Natural killer cell (primary cell): Measurements from ENCODE around the gene CAMK1G. TPM values are rescaled to one million over a fixed set of nuclear protein-coding genes. Genes with fewer than 3 reads are reported as not detected.

ENCODE experiments used
- ATAC-seq, 3 donors: fragments of 150-1000 bp in 2 of 3; fragments of 200-7000 bp in 1 of 3; cut with Tn5 transposase; 1 replicate in 1 of 3; 2 replicates in 2 of 3; pipeline ENCODE4 v1.10.0; 2021; ENCODE audit warnings: mild to moderate bottlenecking in 2 of 3, moderate library complexity in 2 of 3
- DNase-seq, 2 donors: peaks; one replicate each; pipeline versions ENCODE4 v3.0.0 to v3.0.0-alpha.2; 2013 to 2021; ENCODE audit warnings: mixed read lengths in 1 of 2
- H3K27ac ChIP-seq: one replicate; pipeline ENCODE4 v1.5.1; 2013; ENCODE audit warnings: mild to moderate bottlenecking, low read length
- H3K27me3 ChIP-seq: one replicate; pipeline ENCODE4 v1.6.1; 2013; ENCODE audit warnings: low read length; ENCODE audit not compliant: control insufficient read depth, insufficient read depth
- H3K36me3 ChIP-seq: one replicate; pipeline ENCODE4 v1.6.1; 2013; ENCODE audit warnings: low read length; ENCODE audit not compliant: control insufficient read depth, insufficient read depth
- H3K4me1 ChIP-seq: one replicate; pipeline ENCODE4 v1.6.1; 2013; ENCODE audit warnings: low read length; ENCODE audit not compliant: control insufficient read depth, insufficient read depth
- H3K4me3 ChIP-seq: one replicate; pipeline ENCODE4 v1.5.1; 2013; ENCODE audit warnings: low read length
- H3K9me3 ChIP-seq: one replicate; pipeline ENCODE4 v1.6.1; 2013; ENCODE audit warnings: low read length; ENCODE audit not compliant: control insufficient read depth, insufficient read depth
- H3K27ac Mint-ChIP-seq, 2 donors: one replicate each; pipeline ENCODE4 v1.8.0; 2022; ENCODE audit warnings: mild to moderate bottlenecking in 2 of 2, mixed read lengths in 2 of 2, moderate library complexity in 1 of 2
- H3K27me3 Mint-ChIP-seq, 2 donors: one replicate each; pipeline ENCODE4 v1.8.0; 2022; ENCODE audit warnings: low read depth in 2 of 2, mixed read lengths in 2 of 2
- H3K36me3 Mint-ChIP-seq: one replicate; pipeline ENCODE4 v1.8.0; 2022; ENCODE audit warnings: mixed read lengths
- H3K4me1 Mint-ChIP-seq, 2 donors: one replicate each; pipeline ENCODE4 v1.8.0; 2022; ENCODE audit warnings: mixed read lengths in 2 of 2
- H3K4me3 Mint-ChIP-seq: one replicate; pipeline ENCODE4 v1.8.0; 2022; ENCODE audit warnings: mild to moderate bottlenecking, moderate library complexity, mixed read lengths
- H3K9me3 Mint-ChIP-seq, 2 donors: one replicate each; pipeline ENCODE4 v1.8.0; 2022; ENCODE audit warnings: mixed read lengths in 2 of 2
- WGBS: methylation state at CpG from one replicate; pipeline ENCODE4 v1.1.7; 2013; ENCODE audit warnings: missing lambda C conversion rate; ENCODE audit not compliant: insufficient coverage; 5-methylcytosine and 5-hydroxymethylcytosine counted together
- intact Hi-C: fragments of 100-400 bp; cut with micrococcal nuclease; formaldehyde crosslinking; loops from one replicate; pipeline ENCODE4 v1.14.2; 2022
- total RNA-seq, 4 donors: library from RNA; stranded (reverse); fragments of 120-200 nt in 1 of 4; gene quantifications; one replicate each; pipeline versions ENCODE4 v1.2.3 to v1.2.4, GENCODE V29; 2013 to 2022
- TF ChIP-seq, protein P1 (sequence below): fragments of 200-600 bp; IDR thresholded peaks from one replicate; pipeline ENCODE4 v1.8.0; 2022; ENCODE audit warnings: antibody characterized with exemption

CAMK1G gene
- total RNA-seq, 3 donors from 2014 or later (not counting 1 experiment from before 2014, with no cell fraction given) = not detected

DNA sequence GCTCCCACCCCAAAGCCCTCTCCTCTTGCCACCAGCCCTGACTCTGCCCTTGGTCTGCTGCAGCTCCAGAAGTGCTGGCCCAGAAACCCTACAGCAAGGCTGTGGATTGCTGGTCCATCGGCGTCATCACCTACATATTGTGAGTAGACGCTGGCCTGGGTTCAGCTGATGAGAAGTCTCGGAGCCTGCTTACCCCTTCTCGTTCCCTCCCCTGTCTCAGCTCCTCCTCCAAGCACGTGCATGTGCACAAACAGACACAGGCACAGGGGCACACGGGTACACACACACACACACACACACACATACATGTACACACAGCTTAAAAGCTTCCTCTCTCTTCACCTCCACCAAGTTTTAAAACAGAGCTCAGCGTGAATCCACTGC, 24.3 kb downstream of the CAMK1G start:
- Mint-ChIP-seq H3K4me1 (peaks cover 0 to 5% of the 10 kb centered on the region in 2 donors), H3K36me3 (no peaks in the 10 kb centered on the region), H3K9me3 (no peaks in the 10 kb centered on the region), H3K27me3 (no peaks in the 10 kb centered on the region), H3K27ac (no peak overlapping the region), H3K4me3 (no peak overlapping the region)
- WGBS = 76% methylated on average over 8 of the region's 8 CpGs
- Histone ChIP-seq H3K4me3 (no peak overlapping the region), H3K27me3 (no peaks in the 10 kb centered on the region), H3K9me3 (no peaks in the 10 kb centered on the region), H3K27ac (no peak overlapping the region), H3K36me3 (no peaks in the 10 kb centered on the region), H3K4me1 (no peaks in the 10 kb centered on the region)
- intact Hi-C loops = no loop called here
- no peak for ATAC-seq
- no peak for DNase-seq
- TF ChIP-seq, protein P1, sequence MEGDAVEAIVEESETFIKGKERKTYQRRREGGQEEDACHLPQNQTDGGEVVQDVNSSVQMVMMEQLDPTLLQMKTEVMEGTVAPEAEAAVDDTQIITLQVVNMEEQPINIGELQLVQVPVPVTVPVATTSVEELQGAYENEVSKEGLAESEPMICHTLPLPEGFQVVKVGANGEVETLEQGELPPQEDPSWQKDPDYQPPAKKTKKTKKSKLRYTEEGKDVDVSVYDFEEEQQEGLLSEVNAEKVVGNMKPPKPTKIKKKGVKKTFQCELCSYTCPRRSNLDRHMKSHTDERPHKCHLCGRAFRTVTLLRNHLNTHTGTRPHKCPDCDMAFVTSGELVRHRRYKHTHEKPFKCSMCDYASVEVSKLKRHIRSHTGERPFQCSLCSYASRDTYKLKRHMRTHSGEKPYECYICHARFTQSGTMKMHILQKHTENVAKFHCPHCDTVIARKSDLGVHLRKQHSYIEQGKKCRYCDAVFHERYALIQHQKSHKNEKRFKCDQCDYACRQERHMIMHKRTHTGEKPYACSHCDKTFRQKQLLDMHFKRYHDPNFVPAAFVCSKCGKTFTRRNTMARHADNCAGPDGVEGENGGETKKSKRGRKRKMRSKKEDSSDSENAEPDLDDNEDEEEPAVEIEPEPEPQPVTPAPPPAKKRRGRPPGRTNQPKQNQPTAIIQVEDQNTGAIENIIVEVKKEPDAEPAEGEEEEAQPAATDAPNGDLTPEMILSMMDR = no peak

DNA sequence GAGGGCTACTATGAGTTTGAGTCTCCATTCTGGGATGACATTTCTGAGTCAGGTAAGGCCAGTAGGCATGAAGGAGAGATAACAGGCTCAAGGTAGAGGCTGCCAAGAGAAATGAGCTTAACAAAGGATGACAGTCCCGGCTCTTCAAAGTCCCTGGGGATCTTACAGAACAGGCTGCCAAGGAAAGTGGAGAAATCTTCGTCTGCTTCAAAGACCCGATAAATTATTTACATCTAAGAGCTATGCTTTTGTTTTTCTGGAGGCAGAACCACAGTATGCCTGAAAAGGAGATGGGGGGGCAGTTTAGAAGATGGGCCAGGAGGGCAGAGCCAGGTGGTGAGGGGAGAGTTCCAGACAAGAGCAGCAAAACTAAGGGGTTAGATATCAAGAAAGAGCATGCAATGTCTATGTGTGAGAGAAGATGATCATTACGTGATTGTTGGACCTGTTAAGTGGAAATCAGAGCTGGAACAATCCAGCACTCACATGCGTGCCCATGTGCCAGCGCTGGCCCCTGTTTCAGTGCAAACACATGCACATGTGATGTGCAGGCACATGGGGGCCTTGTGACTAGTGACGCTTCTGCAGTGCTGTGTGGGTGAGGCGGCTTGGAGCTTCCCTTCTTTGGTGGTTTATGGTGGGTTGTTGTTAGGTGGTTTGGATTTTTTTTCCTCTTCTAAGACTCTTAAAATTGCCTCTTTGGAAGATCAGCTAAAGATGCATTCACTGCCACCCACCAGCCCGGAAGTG, 25.7 kb downstream of the CAMK1G start:
- H3K27ac ChIP-seq = no peak overlapping the region
- TF ChIP-seq, protein P1 = no peak
- DNase-seq (no peak), ATAC-seq (no peak)
- Mint-ChIP-seq H3K27ac (no peak overlapping the region), H3K36me3 (no peaks in the 10 kb centered on the region), H3K27me3 (no peaks in the 10 kb centered on the region), H3K4me3 (no peak overlapping the region), H3K9me3 (no peaks in the 10 kb centered on the region), H3K4me1 (peaks cover 0 to 5% of the 10 kb centered on the region in 2 donors)
- no peaks in the 10 kb centered on the region for H3K4me1 ChIP-seq
- intact Hi-C loops = no loop called here
- H3K36me3 ChIP-seq = no peaks in the 10 kb centered on the region
- 91% methylated on average over 9 of the region's 9 CpGs for whole genome bisulfite sequencing
- no peaks in the 10 kb centered on the region for H3K9me3 ChIP-seq
- H3K4me3 ChIP-seq = no peak overlapping the region
- no peaks in the 10 kb centered on the region for H3K27me3 ChIP-seq

DNA sequence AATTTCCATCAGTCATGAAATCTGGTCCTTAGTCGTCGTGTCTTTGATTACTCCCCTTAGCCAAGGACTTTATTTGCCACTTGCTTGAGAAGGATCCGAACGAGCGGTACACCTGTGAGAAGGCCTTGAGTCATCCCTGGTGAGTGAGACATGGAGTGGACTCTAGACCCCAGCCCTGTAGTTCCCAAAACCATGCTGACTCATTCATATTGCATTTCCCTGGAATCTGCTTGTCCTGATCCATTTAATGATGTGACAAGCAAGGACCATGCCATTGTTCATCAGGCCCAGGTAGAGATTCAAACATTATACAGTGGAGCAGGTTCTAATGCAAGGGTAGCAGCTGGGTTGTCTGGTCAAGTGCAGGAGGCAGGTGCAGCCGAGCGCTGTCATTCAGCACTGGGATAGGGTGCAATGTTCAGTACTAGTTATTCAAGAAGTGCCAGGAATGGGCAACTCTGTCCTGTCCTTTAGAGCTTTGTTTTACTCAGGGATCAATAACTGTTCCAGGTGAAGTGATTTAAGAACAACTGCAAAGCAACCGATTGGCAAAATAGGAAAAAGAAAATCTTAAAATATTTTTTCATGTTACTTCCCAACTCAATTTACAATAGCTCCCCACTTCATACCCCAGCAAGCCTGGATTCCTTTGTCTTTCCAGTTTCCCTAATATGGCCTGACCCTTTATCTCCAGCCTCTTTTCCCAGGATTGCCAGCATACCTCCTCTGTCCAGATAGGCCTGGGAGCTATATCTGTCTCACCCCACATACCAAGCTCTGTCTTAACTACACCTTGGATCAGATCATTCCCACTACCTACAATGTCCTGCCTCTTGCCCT, 26.5 kb downstream of the CAMK1G start:
- no peaks in the 10 kb centered on the region for H3K9me3 ChIP-seq
- no peak overlapping the region for H3K4me3 ChIP-seq
- H3K4me1 ChIP-seq = no peaks in the 10 kb centered on the region
- H3K4me1 Mint-ChIP-seq = peaks cover 0 to 2% of the 10 kb centered on the region in 2 donors
- H3K4me3 Mint-ChIP-seq = no peak overlapping the region
- intact Hi-C loops = no loop called here
- no peaks in the 10 kb centered on the region for H3K36me3 ChIP-seq
- no peak for DNase-seq
- H3K27me3 Mint-ChIP-seq = no peaks in the 10 kb centered on the region
- H3K27ac ChIP-seq = no peak overlapping the region
- no peak for ATAC-seq
- H3K9me3 Mint-ChIP-seq = no peaks in the 10 kb centered on the region
- no peak overlapping the region for H3K27ac Mint-ChIP-seq
- WGBS = 93% methylated on average over 8 of the region's 8 CpGs
- no peaks in the 10 kb centered on the region for H3K27me3 ChIP-seq
- TF ChIP-seq, protein P1 = no peak
- H3K36me3 Mint-ChIP-seq = no peaks in the 10 kb centered on the region
